HG03520 (cell line): Measurements from ENCODE around the gene CEP19.
"Not testable (repeated sequence)": the region's sequence is repeated elsewhere in the genome, so short reads cannot be mapped to it uniquely, and the experiment has no call there.

ENCODE experiments used
- ATAC-seq: cut with Tn5 transposase; IDR thresholded peaks from one replicate; pipeline ENCODE4 v1.9.1; 2021; ENCODE audit warnings: mild to moderate bottlenecking, moderate library complexity; ENCODE audit not compliant: unreplicated experiment

The CEP19 gene, protein sequence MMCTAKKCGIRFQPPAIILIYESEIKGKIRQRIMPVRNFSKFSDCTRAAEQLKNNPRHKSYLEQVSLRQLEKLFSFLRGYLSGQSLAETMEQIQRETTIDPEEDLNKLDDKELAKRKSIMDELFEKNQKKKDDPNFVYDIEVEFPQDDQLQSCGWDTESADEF

DNA sequence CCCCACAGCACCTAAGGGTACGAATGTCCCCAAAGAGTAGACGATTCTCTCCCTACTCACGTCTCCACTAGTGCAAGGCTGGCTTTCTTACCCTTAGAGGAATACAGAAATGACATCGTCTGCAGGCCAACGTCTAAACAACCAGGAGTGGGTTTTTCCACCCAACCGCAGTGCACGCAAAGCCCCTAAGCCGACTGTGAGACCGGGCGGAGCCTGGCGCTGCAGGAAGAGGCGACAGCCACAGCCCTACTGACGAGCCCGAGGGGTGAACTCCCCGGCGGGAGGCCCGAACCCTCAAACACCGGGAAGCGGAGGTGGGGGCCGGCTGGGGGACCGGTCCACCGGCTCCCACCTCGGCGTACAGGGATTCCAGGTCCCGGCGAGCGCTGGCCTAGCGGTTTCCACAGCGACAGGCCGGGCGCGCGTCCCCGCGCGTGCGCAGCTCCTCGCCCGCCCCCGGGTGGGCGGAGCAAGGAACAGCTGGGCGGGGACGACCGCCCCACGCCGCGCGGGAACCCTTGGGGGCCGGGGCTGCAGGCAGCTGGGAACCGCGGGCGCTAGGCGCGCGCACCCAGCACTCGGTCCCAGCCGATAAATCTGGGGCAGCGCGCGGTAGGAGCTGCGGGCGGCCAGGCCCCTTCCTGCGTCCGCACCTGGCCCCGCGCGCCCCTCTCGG, at the start of gene CEP19, which contains the start of gene PIGX:
TSS of gene CEP19 (minus strand) at position 413 of the 676 bp plus-strand sequence. CDS start 3,593 bp downstream, outside the sequence.
TSS of gene PIGX (plus strand) at position 540 of the 676 bp plus-strand sequence.
- ATAC-seq, result peak; percentile 67

DNA sequence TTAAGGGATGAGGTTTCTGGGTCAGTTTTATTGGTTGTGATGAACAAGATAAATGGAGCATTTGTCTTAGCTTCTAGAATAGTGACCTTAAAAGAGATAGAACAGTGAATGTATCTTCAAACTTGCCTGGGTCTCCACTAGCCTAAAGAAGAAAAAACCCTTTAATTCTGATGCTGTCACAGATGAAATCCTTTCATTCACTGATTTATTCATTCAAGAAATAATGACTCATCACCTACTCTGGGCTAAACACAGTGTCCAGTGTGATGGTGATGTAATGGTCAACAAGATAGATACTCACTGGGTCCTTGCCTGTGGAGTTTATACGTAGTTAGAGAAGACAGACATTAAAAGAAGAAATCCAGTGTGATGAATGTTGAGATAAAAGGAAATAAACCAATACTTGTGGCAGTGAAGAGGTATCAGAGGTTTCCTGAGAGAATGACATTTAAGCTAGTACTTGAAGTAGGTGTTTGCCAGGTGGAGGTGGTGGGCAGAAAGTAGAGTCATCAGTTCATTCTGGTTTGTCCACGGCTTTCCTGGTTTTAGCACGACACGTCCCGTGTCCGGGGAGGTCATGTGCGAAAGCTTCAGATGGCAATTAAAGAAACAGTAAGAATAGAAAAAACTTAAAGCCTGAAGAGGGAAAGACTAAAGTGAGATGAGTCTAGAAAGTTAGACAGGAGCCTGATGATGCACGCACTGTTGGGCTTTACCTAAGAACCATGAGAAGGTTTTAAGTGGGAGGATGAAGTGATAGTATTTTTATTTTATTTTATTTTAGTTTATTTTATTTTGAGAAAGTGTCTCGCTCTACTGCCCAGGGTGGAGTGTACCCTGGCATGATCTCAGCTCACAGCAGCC, 46.1 kb upstream of the CEP19 start:
- no peak for ATAC-seq

DNA sequence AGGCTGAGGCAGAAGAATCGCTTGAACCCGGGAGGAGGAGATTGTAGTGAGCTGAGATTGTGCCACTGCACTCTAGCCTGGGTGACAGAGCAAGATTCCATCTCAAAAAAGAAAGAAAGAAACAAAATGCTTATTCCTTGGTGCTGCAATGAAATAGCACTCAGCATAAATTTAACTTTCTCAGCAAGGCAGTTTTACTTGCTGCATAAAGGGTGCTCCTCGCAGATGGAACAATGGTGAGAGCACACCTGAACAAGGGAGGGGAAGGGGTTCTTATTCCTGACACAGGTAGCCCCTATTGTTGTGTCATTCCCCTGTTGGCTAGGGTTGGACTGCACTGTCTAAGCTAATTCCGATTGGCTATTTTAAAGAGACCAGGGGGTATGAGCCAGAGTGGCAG, 44.7 kb upstream of the CEP19 start:
- no peak for ATAC-seq

DNA sequence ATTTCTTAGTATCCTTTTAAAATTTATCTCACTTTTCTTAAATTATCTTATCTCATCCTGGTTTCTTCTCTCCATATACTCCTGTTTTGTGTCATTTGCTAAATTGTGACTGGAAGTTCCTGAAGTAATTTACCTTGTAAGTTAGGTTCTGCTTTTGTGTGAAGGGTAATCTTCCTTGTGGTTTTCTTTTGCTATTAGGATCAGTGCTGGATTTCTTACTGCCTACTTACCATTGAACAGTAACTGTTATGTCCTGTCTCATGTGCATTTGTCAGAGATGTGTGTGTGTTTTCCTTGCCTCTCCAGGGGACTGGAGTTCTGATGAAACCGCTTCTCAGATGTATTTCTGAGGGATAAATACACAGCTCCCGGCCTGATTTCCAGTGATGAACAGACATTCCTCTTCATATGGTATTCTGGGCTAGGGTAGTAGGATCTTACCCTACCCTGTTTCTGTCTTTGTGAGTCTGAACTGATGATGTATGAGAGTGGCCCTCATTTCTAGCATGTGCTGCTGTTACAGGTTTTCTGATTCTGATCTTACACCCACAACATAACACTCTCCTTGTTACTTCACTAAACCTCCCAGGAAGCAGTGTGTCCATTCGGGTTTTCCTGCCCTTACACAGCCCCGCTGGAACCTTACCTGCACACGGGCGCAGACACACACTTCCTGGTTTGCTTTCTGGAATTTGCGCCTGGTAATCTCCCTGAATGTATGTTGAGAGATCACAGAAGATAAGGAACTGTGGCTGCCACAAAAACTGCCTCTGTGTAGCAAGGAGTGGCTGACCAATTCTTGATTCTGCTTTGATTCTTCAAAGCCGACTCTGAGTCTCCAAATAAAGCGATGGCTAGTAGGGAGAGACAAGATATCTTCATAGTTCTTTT, 42.3 kb upstream of the CEP19 start:
- ATAC-seq, result no peak

DNA sequence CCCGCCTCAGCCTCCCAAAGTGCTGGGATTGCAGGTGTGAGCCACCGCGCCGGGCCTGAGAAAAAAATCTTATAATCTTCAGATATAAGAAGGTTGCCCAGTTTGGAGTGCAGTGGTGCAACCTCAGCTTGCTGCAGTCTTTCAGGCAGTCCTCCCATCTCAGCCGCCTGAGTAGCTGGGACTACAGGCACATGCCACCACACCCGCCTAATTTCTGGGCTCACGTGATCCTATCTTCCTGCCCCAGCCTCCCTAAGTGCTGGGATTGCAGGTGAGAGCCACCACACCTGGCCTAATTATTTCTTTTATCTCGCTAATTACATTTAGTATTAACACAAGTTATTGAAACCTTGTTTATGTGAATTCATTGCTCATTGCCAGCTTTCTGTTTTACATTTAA, 41.2 kb upstream of the CEP19 start:
- no peak for ATAC-seq

DNA sequence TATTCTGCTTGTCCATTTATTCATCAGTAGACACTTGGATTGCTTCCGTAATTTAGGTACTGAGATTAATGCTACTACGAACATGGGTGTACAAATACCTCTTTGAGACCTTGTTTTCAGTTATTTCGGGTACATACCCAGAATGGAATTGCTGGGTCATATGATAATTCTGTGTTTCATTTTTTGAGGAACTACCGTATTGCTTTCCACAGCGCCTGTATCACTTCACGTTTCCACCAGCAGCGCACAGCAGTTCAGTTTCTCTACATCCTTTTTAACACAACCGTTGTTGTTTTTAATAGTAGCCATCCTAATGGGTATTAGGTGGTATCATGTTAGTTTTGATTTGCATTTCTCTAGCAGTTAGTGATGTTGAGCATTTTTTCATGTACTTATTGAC, 37.1 kb upstream of the CEP19 start:
- ATAC-seq, result no peak

DNA sequence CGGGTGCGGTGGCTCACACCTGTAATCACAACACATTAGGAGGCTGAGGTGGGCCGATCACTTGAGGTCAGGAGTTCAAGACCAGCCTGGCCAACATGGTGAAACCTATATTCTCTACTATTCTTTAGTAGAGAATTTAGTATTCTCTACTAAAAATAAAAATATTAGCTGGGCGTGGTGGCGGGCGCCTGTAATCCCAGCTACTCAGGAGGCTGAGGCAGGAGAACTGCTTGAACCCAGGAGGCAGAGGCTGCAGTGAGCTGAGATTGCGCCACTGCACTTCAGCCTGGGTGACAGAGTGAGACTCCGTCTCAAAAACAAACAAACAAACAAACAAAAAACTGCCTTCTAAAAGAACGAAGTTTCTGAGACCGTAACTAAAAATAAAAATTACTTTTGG, 31.5 kb upstream of the CEP19 start:
- ATAC-seq, result not testable (repeated sequence)

DNA sequence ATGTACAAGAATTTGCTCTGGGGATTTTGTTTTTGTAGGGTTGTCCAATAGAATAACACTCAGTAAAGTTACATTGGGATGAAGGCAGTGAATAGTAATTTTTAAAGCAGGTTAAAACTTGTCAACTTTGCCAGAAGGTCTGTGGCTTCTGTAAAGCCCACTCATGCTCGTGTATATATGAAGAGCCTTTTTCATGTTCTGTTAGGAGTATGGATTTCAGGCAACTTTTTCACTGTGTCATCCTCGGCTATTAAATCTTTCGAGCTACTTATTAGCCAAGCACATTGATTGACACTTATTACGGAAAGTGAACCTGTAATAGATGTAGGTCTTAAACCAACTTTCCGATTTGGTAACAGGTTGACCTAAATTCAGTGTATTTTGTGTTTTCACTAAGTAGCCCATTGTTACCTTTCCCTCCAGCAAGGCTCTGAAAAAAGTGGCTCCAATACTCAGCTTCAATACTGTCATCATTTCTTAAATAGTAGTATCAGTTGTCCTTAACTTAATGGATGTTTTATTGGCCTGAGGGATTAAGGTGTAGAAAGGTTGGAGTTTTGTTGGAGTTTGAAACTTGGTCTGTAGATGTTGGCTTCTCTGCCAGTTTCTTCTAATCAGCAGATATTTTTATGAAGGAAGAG, 29.3 kb upstream of the CEP19 start:
- ATAC-seq, result no peak

DNA sequence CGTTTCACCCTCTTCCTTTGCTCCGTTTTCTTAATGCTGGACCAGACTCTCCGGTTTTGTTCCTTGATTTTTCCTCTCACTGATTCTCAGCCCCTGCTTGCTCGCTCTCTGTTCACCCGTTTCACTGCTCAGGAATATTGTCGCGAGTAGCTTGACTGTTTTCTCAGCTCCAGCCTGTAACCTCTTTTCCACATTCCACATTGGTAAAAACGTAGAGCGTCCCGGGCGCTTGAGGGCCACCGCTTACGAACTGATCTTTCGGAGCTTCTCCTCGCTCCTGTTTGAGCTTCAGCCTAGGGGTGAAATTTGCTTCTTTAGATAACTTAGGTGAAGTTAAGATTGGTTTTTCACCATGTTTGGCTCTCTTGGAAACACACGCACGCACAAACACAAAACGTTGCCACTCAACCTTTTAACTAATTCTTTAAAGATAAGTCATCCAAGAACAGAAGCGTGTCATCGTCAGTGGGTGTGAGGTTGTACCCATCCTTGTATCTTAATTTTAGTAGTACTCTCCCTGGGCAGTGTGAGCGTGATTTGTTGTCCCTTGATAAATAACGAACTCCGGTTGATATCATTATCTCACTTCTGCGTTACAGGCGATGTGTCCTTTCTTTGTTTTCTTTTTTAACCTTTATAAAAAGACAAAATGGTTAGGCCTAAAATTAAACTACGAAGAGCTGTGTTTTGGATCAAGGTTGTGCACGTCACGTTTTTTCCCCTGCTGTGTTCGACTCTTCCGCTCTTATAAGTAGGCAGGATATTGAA, 28.6 kb upstream of the CEP19 start:
- ATAC-seq, result no peak

DNA sequence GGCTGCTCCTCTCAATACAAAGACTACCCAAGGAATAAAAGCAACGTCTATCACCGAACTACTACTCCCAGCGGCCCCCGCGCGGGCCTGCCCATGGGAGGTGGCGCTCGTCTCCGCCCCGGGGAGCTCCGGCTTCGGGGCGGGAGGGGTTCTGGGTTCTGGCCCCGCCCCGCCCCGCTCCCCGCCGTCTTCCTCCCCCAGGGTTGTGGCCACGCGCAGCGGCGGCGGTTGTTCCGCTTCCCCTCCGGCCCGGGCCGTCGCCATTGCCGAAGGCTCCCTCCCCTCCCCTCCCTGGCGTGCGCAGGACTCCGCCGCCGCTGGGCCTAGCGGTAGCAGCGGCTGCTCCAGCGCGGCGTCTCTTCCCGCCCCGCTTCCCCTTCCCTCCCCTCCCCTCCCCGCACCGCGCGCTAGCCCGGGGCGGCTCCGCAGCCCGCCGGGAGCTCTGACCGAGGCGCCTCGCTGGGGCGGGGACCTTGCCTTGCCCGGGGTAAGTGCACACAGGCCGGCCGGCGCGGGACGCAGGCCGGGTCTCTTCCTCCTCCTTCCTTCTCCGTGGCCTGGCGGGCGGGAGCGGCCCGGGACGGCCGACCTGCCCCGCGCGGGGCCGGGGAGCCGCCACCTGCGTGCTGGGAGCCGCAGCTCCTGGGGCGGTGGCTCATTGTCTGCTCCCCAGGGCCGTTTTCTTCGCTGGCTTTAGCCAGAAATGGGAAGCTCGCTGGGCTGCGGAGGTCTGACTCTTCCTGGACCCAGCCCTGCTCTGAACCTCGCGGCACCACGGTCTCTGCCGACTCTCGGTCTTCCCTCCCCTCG, 27.8 kb upstream of the CEP19 start, which contains the start of gene PAK2:
TSS of gene PAK2 (plus strand) at position 187 of the 810 bp plus-strand sequence. CDS start 42,790 bp downstream, outside the sequence.
- ATAC-seq, result peak; percentile 85

DNA sequence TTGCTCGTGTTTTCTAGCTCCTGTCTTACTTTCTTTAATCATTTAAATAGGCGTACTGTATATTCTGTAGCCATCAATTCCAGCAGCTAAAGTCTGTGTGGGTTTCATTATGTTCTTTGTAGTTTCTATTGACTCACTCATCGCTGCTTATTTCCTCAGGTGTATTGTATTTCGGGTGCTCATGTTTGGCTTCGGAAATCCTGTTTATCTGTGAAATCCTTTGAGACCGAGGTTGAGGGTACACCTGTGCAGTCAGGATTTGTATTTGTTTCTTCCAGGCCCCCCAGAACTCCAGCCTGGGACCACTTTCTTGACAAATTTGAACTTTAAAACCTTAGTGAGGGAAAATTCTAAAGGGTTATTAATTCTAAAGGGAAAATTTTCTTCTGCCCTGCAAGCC, 25.6 kb upstream of the CEP19 start:
- no peak for ATAC-seq

DNA sequence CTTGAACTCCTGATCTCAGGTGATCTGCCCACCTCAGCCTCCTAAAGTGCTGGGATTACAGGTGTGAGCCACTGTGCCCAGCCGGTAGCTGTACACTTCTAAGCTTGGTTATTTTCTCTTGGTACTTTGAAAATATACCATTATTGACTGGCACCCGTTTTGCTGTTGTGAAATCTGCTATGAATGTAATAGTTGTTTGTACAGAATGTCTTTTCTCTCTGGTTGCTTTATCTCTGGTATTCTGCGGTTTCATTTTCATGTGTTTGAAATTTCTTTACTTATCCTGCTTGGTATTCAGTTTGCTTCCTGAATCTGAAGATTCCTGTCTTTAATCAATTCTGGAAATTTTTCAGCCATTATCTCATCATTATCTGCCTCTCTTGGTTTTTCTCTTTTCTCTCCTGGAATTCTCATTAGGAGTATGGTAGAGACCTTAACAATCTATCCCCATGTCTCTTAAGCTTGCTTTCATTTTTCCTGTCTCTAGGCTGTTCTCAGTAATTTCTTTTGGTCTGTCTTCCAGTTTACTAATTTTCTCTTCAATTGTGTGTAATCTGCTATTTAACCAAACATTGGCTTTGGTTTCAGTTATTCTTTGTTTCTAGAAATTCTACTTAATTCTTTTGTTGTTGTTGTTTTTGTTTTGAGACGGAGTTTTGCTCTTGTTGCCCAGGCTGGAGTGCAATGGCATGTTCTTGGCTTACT, 24.8 kb upstream of the CEP19 start:
- no peak for ATAC-seq

DNA sequence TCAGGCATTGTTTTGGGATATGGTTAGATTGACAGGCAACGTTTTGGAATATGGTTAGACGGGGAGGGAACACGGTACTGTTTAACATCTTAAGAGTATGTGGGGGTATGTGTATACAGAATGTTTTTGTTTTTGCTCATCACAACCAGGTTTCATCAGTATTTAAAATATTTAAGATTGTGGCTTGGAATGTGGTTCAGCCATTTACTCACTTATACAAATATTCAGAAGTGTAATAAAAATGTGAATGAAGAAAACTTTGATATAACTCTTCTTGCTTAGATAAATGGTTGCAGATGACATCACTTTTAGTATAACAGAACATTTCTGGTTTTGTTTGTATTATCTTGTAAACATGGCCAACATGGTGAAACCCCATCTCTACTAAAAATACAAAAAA, 23.7 kb upstream of the CEP19 start:
- ATAC-seq, result no peak

DNA sequence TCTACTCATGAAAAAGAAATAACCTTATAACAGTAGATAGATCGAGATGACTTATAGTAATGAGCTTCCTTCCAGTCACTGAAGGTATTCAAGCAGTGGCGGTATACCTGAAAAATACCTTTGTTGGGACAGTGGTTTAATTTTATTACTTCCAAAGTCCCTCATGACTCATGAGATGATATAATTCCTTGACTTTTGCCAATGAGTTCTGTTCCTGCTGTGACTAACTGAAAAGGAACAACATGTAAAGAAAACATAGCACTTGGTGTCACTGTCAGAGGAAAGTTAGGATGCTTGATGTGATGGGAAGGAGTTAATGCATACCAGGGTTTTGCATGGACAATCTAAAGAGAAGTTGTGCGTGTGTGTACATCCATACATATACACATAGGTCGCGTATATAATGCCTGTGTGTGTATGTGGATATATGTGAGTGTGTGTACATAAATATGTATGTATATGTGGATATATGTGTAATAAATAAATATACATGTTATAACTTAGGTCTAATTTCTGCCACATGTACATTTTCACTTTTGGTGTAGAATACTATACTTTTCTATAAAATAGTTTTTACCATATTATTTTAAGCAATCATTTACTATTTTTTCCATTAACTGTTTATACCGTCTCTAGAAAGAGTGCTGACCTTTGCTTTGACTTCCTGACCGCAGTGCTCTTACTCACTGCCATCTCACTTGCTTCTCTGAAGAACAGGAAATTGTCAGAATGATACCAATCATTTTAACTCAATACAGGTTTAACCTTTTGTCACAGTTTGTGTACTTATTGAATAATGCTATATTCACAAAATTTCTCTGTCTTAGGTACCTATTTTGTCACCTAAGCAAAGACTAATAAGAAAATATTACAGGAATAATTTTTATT, 15.0 kb upstream of the CEP19 start:
- ATAC-seq, result no peak

DNA sequence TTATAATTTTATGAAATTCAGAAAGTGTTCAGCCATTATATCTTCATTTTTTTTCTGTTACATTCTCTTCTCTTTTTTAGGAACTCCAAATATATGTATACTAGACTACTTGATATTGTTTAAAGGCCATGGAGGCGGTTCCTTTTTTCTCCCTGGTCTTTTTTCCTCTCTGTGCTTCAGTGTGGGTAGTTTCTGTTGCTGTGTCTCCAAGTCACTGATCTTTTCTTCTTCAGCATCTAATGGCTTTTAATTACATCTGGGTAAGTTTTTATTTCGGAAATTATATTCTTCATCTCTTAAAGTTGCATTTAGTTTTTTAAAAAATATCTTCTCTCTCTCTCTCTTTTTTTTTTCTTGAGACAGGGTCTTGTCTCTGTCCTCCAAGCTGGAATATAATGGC, 9.0 kb upstream of the CEP19 start:
- no peak for ATAC-seq

DNA sequence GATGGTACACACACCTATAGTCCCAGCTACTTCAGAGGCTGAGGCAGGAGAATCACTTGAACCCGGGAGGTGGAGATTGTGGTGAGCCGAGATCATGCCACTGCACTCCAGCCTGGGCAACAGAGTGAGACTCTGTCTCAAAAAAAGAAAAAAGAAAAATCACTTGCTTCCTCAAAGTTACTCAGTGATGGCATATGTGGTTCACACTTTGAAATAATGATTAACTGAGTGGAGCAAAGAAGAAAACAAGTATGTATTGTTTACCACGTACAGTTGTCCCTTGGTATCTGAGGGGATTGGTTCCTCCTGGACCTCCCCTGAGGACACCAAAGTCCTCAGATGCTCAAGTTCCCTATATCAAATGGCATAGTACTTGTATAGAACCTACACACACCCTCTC, 5.1 kb upstream of the CEP19 start:
- ATAC-seq, result not testable (repeated sequence)
